GM21619 (cell line): ENCODE measurements around the gene MGAT3.
"Not testable (repeated sequence)": the region's sequence is repeated elsewhere in the genome, so short reads cannot be mapped to it uniquely, and the experiment has no call there.

ENCODE experiments used
- ATAC-seq: cut with Tn5 transposase; IDR thresholded peaks from one replicate; pipeline ENCODE4 v1.9.1; 2021; ENCODE audit not compliant: unreplicated experiment

MGAT3 gene, protein sequence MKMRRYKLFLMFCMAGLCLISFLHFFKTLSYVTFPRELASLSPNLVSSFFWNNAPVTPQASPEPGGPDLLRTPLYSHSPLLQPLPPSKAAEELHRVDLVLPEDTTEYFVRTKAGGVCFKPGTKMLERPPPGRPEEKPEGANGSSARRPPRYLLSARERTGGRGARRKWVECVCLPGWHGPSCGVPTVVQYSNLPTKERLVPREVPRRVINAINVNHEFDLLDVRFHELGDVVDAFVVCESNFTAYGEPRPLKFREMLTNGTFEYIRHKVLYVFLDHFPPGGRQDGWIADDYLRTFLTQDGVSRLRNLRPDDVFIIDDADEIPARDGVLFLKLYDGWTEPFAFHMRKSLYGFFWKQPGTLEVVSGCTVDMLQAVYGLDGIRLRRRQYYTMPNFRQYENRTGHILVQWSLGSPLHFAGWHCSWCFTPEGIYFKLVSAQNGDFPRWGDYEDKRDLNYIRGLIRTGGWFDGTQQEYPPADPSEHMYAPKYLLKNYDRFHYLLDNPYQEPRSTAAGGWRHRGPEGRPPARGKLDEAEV

DNA sequence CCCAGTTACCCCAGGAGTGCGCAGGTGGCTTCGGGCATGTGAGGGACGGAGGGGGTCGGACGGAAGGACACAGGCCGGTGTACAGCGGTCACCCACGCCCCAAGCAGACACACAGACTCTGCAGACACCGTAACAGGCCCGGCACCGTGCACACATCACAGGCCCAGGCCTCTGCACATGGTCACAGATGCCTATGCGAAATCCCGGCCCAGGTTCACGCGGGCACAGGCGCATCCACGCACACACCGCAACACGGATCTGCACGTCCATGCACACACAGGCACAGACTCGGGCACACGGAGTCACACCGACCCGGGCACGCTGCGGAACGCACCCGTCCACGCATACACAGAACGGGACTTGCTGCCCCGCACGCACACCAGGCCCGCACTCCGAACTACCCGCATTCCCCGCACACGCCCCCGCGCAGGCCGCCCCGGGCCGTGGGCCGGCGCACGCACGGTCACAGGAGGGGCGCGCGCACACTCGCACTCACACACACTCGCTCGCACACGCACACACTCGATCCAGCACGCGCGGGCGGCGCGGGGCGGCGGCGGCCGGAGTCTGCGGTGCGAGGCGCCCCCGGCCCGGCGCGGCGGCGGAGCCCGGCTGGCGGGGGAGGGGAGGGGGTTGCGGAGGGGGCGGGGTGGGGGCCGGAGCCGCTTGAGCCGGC lies at the start of gene MGAT3:
MGAT3 (plus strand) TSS at position 491 of the 676 bp plus-strand sequence. CDS start 30,336 bp downstream, outside the sequence.
- no peak for ATAC-seq

DNA sequence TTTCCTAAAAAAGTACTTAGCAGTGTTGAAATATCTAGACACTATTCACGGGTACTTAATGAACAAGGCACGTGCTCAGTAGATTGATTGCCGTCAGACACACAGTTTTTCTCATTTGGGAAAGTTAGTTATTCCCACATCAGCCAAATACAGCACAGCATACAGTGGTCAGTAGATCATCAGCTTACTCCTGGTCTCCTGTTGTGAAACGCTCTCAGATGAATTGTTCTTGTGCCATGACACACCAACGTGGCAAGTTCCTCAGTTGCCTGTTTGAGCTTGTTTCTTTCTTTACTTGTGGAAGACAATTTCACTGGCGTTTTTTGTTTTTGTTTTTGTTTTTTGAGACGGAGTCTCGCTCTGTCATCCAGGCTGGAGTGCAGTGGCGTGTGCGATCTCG lies 48.6 kb upstream of the MGAT3 start:
- no peak for ATAC-seq

DNA sequence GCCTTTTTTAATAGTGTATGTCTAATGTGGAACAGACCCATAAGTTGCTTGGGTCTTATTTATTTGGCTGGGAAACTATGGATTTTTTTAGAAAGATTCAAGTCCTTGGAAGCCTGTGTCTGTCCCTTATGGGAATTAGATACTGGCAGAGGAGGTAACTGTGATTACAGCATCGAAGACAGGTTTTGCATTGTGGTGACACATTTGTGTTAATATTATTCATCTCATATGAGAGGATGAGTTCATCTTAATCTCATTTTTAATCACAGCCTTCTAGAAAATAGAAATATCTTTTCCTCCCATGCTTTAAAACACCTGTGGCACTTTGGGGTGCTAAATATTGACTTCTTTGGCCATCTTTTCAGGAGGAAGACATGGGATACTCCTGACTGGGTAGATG lies 48.0 kb upstream of the MGAT3 start:
- no peak for ATAC-seq

- no peak for ATAC-seq
Observed at GRCh38 chr22:39409516-39410029, 47.2 kb upstream of the MGAT3 start.

- ATAC-seq: no peak
Observed at GRCh38 chr22:39410264-39410663, 46.5 kb upstream of the MGAT3 start.

DNA sequence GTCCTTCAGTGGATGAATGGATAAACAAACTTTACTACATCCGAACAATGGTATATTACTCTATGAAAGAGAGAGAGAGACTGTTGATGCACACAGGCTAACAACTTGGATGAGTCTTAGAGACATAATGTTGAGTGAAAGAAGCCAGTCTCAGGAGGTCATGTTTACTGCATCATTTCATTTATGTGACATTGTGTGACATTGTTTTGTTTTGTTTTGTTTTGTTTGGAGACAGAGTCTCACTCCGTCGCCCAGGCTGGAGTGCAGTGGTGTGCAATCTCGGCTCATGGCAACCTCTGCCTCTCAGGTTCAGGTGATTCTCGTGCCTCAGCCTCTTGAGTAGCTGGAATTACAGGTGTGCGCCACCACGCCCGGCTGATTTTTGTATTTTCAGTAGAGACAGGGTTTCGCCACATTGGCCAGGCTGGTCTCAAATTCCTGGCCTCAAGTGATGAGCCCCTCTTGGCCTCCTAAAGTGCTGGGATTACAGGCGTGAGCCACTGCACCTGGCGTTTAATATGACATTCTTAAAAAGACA lies 44.9 kb upstream of the MGAT3 start:
- not testable (repeated sequence) for ATAC-seq

GRCh38 chr22:39413204-39413603 lies 43.6 kb upstream of the MGAT3 start:
- ATAC-seq: not testable (repeated sequence)

- no peak for ATAC-seq
Observed at GRCh38 chr22:39414377-39414776, 42.4 kb upstream of the MGAT3 start.

DNA sequence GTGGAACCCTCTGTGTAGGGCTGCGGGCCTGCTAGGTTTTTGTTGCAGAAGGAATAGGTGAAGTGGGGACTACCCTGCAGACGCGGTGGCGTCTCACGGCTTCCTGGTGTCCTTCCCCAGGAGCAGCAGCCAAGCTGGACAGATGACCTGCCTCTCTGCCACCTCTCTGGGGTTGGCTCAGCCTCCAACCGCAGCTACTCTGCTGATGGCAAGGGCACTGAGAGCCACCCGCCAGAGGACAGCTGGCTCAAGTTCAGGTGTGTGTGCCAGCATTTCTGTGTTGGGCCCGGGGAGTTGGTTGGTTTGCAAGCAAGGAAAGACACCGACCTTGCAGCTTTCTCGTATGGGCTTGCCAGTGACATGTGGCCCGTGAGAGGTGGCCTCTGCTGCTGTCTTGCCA lies 41.9 kb upstream of the MGAT3 start:
- ATAC-seq: no peak

DNA sequence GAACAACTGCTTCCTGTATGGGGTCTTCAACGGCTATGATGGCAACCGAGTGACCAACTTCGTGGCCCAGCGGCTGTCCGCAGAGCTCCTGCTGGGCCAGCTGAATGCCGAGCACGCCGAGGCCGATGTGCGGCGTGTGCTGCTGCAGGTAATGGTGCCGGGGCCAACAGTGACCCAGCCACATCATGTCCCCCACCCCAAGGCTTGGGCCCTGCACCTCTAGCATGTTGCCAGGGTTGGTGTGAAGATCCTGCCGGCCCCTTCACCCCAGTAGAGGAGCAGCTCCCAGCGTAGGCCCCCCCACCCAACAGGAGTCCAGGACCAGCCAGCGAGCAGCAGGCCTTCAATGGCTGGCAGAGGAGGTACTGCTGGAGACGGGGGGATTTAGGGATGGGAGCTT lies 41.3 kb upstream of the MGAT3 start:
- ATAC-seq: no peak

DNA sequence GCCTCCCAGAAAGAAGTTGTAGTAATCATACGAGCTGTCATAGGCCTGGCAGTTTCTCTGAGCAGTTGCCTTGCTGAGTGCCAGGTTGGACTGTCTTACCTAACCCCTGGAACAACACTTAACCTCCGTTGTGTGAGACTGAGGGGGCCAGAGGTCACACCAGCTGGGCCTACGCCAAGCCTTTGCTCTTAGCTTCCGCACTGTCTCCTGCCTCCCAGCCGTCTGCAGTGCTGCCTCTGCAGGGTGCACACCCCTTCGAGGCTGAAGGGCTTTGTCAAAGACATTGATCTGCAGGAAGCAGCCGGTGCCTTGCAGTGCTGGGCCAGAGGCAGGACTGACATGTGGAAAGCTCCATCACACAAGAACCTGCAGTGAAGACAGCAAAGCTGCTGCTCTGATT lies 40.5 kb upstream of the MGAT3 start:
- no peak for ATAC-seq

GRCh38 chr22:39417641-39418040 lies 39.2 kb upstream of the MGAT3 start:
- ATAC-seq: no peak

- no peak for ATAC-seq
Observed at GRCh38 chr22:39418696-39419095, 38.1 kb upstream of the MGAT3 start.

GRCh38 chr22:39419096-39419495 lies 37.7 kb upstream of the MGAT3 start:
- no peak for ATAC-seq

GRCh38 chr22:39419911-39420310 lies 36.9 kb upstream of the MGAT3 start:
- ATAC-seq: no peak

- no peak for ATAC-seq
Observed at GRCh38 chr22:39421691-39422090, 35.1 kb upstream of the MGAT3 start.

GRCh38 chr22:39422101-39422500 lies 34.7 kb upstream of the MGAT3 start:
- no peak for ATAC-seq

DNA sequence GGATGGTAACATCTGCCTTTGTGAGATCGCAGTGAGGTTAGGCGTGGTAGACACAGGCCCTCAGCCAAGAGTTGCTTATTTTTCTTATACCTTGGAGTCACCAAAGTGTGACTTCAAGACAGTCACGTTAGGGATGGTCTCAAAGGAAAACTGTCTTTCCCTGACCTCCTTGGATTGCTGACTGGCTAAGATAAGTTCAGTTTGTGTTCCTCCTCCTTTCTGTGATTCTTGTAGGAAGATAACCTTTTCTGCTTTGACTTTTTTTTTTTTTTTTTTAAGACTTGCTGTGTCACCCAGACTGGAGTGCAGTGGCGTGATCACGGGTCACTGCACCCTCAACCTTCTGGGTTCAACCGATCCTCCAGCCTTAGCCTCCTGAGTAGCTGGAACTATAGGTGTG lies 34.1 kb upstream of the MGAT3 start:
- ATAC-seq: no peak

- no peak for ATAC-seq
Observed at GRCh38 chr22:39423976-39424375, 32.8 kb upstream of the MGAT3 start.

GRCh38 chr22:39426380-39427043 lies 30.3 kb upstream of the MGAT3 start:
- no peak for ATAC-seq
